Stimulated activated CD8-positive, alpha-beta memory T cell treated with anti-CD3 and anti-CD28 coated beads, Interleukin-4, amount 100 ng/mL, for 48 hours (primary cell): Measurements from ENCODE around the gene KLF1.
"Not testable (repeated sequence)": the region's sequence is repeated elsewhere in the genome, so short reads cannot be mapped to it uniquely, and the experiment has no call there.

Experiments
- DNase-seq: peaks from one replicate; pipeline ENCODE4 v3.0.0-alpha.2; 2020

The KLF1 gene

DNA sequence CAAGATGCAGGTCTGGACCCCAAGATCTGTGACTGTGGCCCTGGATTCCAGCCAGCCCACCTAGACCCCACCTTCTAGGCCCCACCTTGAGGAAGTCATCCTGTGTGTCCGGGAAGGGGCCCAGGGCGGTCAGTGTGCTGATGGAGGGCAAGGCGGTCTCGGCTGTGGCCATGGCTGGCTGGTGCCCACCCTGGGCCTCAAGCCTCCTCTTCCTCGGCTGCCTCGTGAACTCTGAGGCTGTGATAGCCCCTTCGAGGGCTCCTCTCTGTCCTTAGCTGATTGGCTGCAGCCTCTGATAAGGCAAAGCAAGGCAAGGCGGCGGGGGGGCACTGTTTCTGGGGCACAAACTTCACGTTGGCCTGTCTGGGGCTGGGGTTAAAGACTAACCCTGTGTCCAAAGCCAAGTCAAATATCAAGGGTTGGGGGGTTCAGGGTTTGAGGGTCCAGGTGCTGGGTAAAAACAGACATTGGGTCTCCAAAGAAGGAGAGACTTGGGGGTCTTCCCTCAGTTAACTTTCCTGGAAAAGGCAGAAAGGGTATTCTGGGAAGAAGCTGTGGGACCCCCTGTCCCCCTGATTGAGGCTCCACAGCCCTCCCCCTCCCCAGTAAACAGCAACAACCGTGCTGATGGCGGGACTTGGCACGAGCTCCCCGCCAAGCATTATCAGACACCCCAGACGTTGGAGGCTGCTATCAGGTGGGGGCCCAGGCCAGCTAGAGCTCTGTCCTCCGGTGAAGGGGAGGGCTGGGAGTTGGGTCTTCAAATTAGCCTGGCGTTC, at the start of gene KLF1:
Gene KLF1 (minus strand): TSS at position 233 of the 779 bp plus-strand sequence. CDS start 61 bp downstream, at position 172.
- DNase-seq, result no peak

DNA sequence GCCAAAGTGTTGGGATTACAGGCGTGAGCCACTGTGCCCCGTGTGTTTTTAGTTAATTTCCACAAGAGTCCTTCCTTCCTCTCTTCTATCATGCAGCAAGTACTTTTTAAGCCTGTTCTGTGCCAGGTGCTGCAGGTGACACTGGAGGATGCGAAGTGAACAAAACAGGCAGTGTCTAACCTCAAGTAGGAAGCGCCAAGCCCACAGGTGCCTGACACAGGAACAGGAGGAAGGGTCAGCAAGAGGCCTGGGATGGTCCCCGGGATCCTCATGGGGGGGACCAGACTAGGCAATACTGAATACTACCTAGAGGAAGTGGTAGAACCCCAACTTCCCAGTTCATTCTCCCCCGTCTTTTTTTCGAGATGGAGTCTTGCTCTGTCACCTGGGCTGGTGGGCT, 49.6 kb upstream of the KLF1 start:
- DNase-seq, result peak; percentile 28

DNA sequence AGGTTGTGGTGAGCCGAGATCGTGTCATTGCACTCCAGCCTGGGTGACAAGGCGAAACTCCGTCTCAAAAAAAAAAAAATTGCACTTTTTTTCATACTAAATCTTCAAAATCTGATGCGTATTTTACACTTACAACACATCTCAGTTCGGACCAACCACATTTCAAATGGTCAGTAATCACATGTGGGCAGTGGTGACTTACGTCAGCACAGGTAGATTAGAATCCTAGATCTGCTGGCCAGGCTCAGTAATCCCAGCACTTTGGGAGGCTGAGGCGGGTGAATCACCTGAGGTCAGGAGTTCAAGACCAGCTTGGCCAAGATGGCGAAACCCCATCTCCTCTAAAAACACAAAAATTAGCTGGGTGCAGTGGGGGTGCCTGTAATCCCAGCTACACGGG, 48.1 kb upstream of the KLF1 start:
- DNase-seq, result no peak

DNA sequence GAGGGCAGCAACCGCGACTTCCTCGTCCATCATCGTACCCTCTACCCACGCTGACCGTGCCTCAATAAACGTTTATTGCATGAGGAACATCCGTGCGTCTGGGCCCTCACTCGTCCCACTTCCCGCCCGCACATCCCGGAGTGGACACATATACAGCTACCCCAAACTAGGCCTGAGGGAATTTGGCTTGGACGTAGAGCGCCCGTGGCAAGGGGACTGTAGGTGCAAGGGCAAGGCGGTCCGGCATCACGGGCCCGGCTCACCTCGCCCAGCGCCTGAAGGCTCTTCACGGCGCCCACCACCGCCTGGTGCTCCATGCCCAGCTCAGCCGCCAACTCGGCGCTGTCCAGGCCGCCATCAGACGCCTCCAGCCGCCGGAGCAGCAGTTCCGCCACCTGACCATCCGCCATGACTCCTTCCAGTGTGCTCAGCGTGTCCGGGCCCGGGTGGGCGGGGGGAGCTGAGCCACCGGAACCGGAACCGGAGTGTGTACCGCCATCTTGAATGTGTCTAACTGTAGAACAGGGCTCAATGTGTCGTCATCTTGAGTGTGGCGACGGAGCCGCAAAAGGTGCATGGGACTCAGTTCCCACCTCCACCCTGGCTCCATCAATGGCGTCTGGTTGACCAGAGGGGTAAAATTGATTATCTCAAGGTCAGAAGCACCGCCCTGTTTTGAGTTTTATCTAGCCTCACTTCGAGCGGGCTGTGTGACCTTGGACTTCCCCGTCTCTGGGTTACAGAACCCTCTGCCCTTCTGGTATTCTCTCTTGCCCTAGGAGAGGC, 46.5 kb upstream of the KLF1 start, which contains the start of gene FARSA:
Gene FARSA (minus strand): TSS at position 425 of the 786 bp plus-strand sequence. CDS start 15 bp downstream, at position 410.
- DNase-seq, result peak; percentile 90

DNA sequence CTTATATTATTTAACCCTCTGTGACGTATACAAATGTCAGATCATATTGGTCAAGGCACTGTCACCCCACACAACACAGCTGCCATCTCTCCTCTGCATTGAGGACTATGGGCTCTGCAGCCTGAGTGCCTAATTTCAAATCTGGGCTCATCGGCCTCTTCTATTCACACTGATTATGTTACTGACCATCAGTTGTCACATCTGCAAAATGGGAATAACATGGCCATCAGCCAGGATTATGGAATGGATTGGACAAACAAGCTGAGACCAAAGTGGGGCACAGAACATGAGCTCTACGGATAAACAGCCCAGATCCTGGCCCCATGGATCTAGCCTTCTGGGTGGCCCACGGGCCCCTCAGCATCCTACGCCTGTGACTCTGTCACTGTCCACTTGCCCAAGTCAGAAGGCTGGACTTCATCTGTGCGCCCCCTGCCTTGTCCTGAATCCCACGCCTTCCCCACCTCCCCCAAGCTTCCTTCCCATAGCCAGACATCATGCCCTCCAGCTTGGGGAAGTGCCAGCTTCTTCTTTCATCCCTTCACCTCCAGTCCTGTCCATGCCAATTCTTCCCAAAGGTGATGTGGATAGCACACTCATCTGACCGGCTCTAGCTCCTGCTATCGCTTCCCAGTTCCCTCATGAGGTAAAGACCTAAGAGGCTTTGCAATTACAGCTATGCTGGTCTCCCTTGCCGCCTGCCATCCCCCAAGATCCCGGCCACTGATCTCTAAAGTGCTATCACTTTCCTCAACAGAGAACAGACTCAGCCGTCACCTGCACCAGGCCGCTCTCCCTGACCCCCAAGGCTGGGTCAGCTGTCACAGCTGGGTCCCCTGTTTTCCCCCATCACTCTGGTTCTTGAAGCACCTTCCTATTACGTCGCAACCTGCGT, 45.6 kb upstream of the KLF1 start:
- no peak for DNase-seq

DNA sequence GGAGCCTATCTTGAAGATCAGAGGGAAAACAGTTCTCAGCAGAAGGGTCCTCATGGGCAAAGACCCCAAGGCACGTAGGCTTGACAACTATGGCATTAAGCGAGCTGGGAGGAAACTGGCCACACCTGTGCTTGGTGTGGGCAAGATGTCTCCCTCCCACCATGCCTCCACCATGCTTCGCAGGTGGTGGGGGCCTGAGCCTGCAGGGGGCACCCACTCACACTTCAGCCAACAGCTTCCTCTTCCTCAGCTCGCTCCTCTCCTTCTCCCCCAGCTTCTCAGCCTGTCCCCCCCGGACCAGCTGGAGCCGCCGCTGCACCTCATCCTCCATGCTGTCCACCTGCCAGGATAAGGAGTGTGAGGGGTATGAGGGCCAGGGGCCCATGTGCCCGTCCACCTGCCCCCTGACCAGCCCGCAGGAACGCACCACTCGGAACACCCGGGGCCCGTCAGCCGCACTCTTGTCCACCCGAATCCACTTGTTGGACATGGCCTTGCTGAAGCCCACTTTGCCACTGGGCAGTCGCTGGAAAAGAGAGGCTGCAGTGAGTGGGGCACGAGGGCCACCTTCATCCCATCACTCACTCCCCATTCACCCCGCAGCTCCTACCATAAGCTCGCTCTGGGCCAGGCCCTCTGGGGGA, 43.1 kb upstream of the KLF1 start:
- DNase-seq, result no peak

DNA sequence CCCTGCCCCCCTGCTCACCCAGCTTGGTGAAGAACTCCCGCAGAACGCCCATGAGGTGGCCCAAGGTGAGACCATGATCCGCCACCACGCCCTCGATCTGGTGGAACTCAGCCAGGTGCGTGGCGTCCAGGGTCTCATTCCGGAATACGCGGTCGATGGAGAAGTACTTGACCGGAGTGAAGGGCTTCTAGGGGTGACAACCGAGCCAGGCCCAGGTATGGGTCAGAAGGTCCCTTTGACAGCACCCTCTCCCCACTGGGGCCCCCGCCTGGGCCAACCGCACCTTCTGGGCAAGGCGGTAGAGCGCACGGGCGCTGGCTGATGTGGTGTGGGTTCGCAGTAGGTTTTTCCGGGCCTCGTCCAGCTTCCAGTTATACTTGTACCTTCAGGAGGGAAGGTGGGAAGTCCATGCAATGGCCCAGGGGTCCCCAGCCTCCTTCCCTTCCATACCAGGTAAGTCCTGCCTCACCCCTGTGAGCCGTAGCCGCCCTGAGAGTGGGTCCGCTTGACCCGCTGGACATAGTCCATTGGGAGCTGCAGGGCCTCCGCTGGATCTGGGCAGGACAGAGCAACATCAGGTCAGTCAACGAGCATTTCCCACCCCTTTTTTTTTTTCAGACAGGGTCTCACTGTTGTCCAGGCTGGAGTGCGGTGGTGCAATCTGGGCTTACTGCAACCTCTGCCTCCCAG, 37.8 kb upstream of the KLF1 start:
- no peak for DNase-seq

DNA sequence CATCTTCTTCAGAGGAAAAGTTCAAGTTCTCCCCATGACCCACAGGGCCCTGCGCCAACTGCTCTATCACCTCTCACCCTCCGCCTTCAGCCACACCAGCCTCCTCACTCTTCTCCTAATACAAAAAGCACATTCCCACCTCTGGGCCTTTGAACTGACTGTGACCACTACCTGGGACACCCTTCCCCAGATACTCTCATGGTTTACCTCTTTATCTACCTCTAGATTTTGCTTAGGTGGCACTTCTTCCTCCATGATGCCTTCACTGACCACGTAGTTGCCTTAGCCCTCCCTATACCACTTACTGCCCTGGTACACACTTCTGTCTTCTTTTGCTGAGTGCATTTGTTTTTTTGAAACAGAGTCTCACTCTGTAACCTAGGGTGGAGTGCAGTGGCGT, 36.0 kb upstream of the KLF1 start:
- no peak for DNase-seq

DNA sequence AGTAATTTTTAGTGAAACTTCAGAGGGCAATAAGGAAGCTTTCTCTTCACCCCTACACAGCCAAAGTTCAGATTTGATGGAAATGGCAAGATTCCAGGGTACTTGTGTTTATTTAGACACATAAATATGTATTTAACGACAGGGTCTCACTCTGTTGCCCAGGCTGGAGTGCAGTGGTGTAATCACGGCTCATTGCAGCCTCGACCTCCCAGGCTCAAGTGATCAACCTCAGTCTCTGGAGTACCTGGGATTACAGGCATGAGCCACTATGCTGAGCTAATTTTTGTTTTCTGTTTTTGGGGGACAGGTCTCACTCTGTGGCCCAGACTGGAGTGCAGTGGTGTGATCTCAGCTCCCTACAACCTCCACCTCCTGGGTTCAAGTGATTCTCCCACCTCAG, 34.0 kb upstream of the KLF1 start:
- DNase-seq, result no peak

DNA sequence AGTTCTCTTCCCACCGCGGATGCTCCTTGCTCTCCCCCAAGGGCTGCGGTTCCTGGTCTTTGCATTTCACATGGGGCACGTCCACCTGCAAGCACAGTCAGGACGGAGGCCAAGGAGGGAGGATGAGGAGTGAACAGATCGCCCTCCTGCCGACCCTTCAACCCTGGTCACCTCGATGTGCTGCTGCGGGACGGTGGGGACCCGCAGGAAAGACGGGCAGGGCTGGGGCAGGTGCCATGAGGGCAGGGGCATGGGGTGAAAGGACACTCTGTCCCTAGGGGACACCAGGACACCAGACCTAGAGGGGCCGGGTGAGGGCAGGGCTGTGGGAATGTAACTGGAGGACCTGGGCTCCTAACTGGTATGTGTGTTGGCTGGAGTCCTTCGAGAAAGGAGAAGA, 31.3 kb upstream of the KLF1 start:
- no peak for DNase-seq

DNA sequence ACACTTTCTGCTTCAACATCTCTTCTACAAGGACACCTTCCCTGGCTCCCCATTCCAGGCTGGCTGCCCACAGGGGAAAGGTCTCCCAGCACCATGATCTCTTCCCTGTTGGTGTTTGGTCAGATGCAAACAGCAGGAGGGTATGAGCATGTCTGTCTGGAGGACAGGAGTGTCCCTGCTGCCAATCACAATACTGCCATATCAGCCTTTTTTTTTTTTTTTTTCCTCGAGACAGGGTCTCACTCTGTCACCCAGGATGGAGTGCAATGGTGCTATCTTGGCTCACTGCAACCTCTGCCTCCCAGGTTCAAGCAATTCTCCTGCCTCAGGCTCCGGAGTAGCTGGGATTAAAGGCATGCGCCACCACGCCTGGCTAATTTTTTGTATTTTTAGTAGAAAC, 28.9 kb upstream of the KLF1 start:
- not testable (repeated sequence) for DNase-seq

DNA sequence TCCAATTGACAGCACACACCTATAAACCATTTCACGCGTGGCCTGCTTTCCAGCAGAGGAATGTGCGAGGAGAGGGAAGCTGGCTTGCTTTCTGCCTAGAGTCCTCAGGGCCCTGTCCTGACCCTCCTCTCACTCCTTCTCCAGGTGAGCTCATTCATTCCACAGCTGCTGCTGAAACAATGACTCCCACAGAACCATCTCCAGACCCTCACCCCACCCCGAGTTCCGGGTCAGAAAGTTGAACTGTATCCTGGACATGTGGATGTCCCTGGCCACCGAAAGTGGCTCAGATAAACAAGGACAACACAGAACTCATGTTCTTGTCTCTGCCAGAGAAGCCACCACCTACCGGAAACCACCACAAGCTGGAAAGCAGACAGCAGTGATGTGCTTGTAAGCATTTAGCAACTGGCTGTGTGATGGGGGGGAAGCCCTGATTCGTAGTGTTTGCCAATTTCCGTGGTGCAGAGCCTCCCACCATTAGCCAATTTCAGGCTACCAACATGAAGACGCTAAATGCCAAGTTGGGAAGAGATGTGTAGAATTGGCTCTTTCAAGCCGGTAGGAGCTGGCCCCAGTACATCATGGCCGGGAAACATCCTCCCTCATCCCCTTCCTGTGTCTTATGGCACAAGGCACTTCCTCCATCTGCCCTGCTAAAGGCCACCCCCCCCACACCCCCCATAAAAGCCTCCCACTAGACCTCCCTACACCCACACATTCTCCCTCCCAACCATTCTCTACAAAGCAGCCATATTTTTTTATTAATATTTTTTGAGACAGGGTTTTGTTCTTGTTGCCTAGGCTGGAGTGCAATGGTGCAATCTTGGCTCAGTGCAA, 27.1 kb upstream of the KLF1 start:
- peak; percentile 57 for DNase-seq

DNA sequence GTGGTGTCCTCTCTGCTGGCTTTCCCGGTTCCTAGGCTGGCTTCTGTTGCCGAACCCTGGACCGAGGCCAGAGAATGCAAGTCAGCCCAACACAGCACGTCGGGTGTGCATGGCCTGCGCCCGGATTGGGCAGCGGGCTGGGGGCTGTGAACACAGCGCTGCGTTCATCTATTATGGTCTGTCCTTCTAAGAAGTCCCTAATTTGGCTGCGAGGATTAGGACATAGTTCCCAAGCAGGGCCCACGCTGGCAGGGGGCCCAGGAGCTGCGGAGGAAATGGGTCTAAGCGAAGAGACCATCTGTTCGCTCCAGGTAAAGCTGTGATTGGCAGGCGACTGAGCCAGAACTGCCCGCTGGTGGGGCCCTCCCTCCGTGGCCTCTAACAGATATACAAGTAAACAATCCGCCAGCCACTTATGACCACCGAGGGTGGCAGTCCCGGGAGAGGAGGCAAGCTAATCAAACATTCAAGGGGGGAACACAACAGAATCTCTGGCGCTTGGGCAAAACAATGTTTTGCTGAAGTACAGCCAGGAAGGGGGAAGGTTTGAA, 26.1 kb upstream of the KLF1 start:
- no peak for DNase-seq

DNA sequence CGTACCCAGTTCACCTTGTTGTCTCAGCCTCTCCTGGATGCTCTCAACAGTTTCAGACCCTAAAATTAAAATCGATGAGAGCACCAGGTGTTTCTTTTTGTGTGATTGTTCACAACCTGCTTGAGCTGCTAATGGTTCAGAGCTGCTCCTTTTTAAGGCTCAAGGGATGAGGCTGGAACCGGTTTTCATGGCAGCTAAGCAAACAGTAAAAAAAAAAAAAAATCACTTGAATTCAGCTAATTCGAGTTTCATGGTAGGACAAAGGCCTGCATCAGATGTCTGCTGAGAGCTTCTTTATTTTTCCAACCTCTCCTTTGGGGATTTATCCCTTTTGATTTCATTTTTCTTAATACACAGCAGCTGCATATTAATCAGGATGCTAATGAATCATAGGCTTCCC, 25.6 kb upstream of the KLF1 start:
- DNase-seq, result no peak

DNA sequence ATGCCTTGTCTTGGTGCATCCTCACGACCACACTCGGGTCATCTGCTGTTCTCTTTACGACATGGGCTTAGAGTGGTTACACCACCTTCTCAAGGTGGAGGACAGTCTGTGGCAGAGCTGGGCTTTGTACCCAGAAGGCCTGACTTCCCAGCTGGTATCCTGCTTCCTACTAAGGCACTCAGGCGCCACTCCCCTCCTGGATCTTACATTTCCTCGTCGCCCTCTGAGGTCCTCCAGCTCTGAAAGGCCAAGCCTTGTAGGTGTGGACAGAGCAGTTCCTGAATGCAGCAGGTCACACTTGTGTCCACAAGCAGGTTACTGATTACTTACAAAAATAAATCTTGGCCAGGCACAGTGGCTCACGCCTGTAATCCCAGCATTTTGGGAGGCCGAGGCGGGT, 20.2 kb upstream of the KLF1 start:
- no peak for DNase-seq

DNA sequence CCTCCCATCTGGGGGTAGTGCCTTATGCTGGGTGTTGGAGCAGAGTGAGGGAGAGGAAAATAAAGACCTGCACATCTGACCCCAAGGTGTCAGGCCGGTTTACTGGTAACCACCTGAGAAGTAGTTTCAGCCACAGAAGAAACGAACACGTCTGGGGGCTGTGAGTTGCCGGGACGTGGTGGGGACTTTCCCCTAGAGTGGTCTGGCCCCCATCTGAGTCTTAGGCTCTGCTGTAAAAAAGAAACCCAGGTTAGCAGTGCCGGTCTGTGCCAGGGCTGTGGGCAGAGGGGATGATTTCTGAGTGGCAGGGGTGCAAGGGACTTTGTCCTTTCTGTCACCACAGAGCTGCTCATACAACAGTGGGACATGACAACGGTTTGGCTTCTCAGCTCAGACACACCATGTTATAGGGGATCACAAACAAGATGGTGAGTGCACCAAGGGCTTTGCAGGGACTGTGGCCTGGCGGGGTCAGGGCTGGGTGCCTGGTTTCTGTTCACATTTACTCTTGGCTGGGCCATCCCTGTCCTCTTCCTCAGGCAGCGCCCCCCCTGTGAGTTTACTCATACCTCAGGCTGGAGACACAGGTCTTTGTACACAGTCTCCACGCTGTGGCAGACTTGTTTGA, 13.0 kb upstream of the KLF1 start:
- DNase-seq, result peak; percentile 60

DNA sequence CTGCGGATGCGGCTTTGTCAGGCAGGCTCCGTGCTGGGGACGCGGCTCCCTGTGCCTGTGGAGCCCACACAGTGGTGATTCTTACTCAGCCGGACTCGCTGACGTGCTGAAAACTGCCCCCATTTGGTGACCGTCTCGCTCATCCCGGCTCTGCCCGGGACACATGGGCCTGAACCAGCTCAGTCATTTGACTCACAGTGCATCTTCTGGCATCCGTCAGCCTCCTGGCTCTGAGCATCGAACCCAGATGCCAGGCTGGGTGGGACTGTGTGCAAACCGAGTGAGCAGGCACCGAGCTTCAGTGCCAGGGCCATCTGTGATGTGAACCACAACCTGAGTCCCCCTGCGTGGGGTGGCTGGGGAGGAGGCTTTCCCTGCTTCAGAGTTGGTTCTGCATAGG, 9.5 kb upstream of the KLF1 start:
- DNase-seq, result no peak

DNA sequence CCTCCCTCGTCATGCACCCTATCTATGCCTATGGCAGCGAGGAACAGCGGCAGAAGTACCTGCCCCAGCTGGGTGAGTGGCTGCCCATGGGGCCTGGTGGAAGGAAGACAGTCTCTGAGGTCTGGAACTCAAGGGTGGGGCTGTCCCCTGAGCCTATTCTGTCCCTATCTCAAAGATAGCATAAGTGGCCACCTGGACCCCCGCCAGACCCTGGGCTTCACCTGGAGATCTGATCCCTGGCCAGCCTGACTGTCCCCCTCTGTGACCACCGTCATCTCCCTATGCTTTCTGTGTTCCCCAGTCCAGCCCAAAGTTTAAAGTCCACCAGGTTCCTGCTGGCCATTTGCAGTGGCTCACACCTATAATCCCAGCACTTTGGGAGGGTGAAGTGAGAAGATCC, 6.6 kb upstream of the KLF1 start:
- DNase-seq, result no peak

DNA sequence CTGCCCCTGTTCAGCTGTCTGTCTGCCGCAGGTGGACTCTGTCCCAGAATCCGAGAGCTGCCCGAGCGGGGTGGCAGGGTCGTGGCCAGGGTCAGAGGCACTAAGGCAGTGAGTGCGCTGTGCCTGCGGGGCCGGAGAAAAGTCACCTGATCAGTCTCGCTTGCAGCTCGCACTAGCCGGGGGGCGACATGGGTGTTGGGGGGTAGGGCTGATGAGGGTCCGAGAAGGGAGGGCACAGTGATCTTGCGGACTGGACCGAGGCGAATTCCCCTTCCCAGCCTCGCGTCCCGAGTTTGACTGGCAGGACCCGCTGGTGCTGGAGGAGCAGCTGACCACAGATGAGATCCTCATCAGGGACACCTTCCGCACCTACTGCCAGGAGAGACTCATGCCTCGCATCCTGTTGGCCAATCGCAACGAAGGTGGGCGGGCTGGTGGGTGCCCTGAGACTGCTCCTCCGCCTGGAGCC, 4.6 kb upstream of the KLF1 start:
- DNase-seq, result no peak
